ENCODE data around the gene NUP54. TPM values are rescaled to one million over a fixed set of nuclear protein-coding genes. Genes with fewer than 3 reads are reported as not detected.

NUP54 gene
- total RNA-seq, 1 donor from 2014 or later: 64.5 TPM

- H3K4me3 Mint-ChIP-seq: no peak overlapping the region
- TF ChIP-seq CTCF (IDR thresholded peaks at IDR 0.05; ENCODE audit: unreplicated experiment): no peak
- peaks cover 14% of the 10 kb centered on the region for H3K9me3 Mint-ChIP-seq
- DNase-seq (ENCODE audit: low spot score in 2 of 2, unreplicated experiment in 2 of 2): no peak
- H3K27ac Mint-ChIP-seq: no peak overlapping the region
- H3K27me3 Mint-ChIP-seq (ENCODE audit: low read depth): no peaks in the 10 kb centered on the region
- peaks cover 48% of the 10 kb centered on the region for H3K36me3 Mint-ChIP-seq
- H3K4me1 Mint-ChIP-seq: peaks cover 16% of the 10 kb centered on the region
Observed at GRCh38 chr4:76192236-76192635, 44.0 kb upstream of the NUP54 start.

GRCh38 chr4:76188557-76188956 is 40.4 kb upstream of the NUP54 start:
- no peak for DNase-seq (ENCODE audit: low spot score in 2 of 2, unreplicated experiment in 2 of 2)
- TF ChIP-seq CTCF (IDR thresholded peaks at IDR 0.05; ENCODE audit: unreplicated experiment): no peak
- H3K4me3 Mint-ChIP-seq: no peak overlapping the region
- peaks cover 2% of the 10 kb centered on the region for H3K4me1 Mint-ChIP-seq
- peaks cover 14% of the 10 kb centered on the region for H3K9me3 Mint-ChIP-seq
- H3K27ac Mint-ChIP-seq: no peak overlapping the region
- H3K27me3 Mint-ChIP-seq (ENCODE audit: low read depth): no peaks in the 10 kb centered on the region
- peaks cover 50% of the 10 kb centered on the region for H3K36me3 Mint-ChIP-seq

GRCh38 chr4:76188149-76188548 is 40.0 kb upstream of the NUP54 start:
- Mint-ChIP-seq H3K27me3 (ENCODE audit: low read depth) (no peaks in the 10 kb centered on the region), H3K36me3 (peaks cover 46% of the 10 kb centered on the region), H3K4me3 (no peak overlapping the region), H3K27ac (no peak overlapping the region), H3K4me1 (peaks cover 2% of the 10 kb centered on the region), H3K9me3 (peaks cover 14% of the 10 kb centered on the region)
- TF ChIP-seq CTCF (IDR thresholded peaks at IDR 0.05; ENCODE audit: unreplicated experiment): no peak
- no peak for DNase-seq (ENCODE audit: low spot score in 2 of 2, unreplicated experiment in 2 of 2)

- Mint-ChIP-seq H3K27ac (peak overlapping the region; percentile 51), H3K4me1 (peaks cover 2% of the 10 kb centered on the region), H3K4me3 (no peak overlapping the region), H3K27me3 (ENCODE audit: low read depth) (no peaks in the 10 kb centered on the region), H3K9me3 (peaks cover 9% of the 10 kb centered on the region), H3K36me3 (peaks cover 36% of the 10 kb centered on the region)
- no peak for DNase-seq (ENCODE audit: low spot score in 2 of 2, unreplicated experiment in 2 of 2)
- no peak for TF ChIP-seq CTCF (IDR thresholded peaks at IDR 0.05; ENCODE audit: unreplicated experiment)
Observed at GRCh38 chr4:76187152-76187551, 39.0 kb upstream of the NUP54 start.

- DNase-seq (ENCODE audit: low spot score in 2 of 2, unreplicated experiment in 2 of 2): no peak
- Mint-ChIP-seq H3K27me3 (ENCODE audit: low read depth) (no peaks in the 10 kb centered on the region), H3K4me1 (no peaks in the 10 kb centered on the region), H3K4me3 (no peak overlapping the region), H3K27ac (no peak overlapping the region), H3K36me3 (peaks cover 19% of the 10 kb centered on the region), H3K9me3 (no peaks in the 10 kb centered on the region)
- TF ChIP-seq CTCF (IDR thresholded peaks at IDR 0.05; ENCODE audit: unreplicated experiment): no peak
Observed at GRCh38 chr4:76182463-76182862, 34.3 kb upstream of the NUP54 start.
